ENCODE results near the gene SKIDA1.
A peak's percentile ranks its signal among the peaks of the same experiment; 100 is the strongest.

SKIDA1 gene

GRCh38 chr10:21514818-21515351 is 10.6 kb downstream of the SKIDA1 start:
- no peak overlapping the region for H3K4me3 ChIP-seq (ENCODE audit: low read length)
- H3K27me3 ChIP-seq (replicated peaks; ENCODE audit: control insufficient read depth, insufficient read depth, low read length): no peaks in the 10 kb centered on the region
- no peaks in the 10 kb centered on the region for H3K36me3 ChIP-seq (ENCODE audit: control insufficient read depth, insufficient read depth, low read length, severe bottlenecking)
- DNase-seq (ENCODE audit: low read depth): no peak
- peaks cover 25% of the 10 kb centered on the region for H3K4me1 ChIP-seq (ENCODE audit: control insufficient read depth, insufficient read depth, low read length)
- no peak overlapping the region for H3K9ac ChIP-seq (ENCODE audit: low read length)
- H3K9me3 ChIP-seq (ENCODE audit: control insufficient read depth, low read length): no peaks in the 10 kb centered on the region

- DNase-seq (ENCODE audit: low read depth): no peak
- Histone ChIP-seq H3K9me3 (ENCODE audit: control insufficient read depth, low read length) (no peaks in the 10 kb centered on the region), H3K4me3 (ENCODE audit: low read length) (no peak overlapping the region), H3K9ac (ENCODE audit: low read length) (no peak overlapping the region), H3K4me1 (ENCODE audit: control insufficient read depth, insufficient read depth, low read length) (peaks cover 18% of the 10 kb centered on the region), H3K27me3 (replicated peaks; ENCODE audit: control insufficient read depth, insufficient read depth, low read length) (no peaks in the 10 kb centered on the region), H3K36me3 (ENCODE audit: control insufficient read depth, insufficient read depth, low read length, severe bottlenecking) (no peaks in the 10 kb centered on the region)
Observed at GRCh38 chr10:21514129-21514817, 11.2 kb downstream of the SKIDA1 start.

- no peak overlapping the region for H3K9ac ChIP-seq (ENCODE audit: low read length)
- H3K27me3 ChIP-seq (replicated peaks; ENCODE audit: control insufficient read depth, insufficient read depth, low read length): no peaks in the 10 kb centered on the region
- no peak overlapping the region for H3K4me3 ChIP-seq (ENCODE audit: low read length)
- DNase-seq (ENCODE audit: low read depth): no peak
- H3K36me3 ChIP-seq (ENCODE audit: control insufficient read depth, insufficient read depth, low read length, severe bottlenecking): no peaks in the 10 kb centered on the region
- no peaks in the 10 kb centered on the region for H3K9me3 ChIP-seq (ENCODE audit: control insufficient read depth, low read length)
- H3K4me1 ChIP-seq (ENCODE audit: control insufficient read depth, insufficient read depth, low read length): peaks cover 12% of the 10 kb centered on the region
Observed at GRCh38 chr10:21513405-21513788, 12.1 kb downstream of the SKIDA1 start.

GRCh38 chr10:21512573-21513404 is 12.7 kb downstream of the SKIDA1 start:
- Histone ChIP-seq H3K4me1 (ENCODE audit: control insufficient read depth, insufficient read depth, low read length) (peaks cover 8% of the 10 kb centered on the region), H3K27me3 (replicated peaks; ENCODE audit: control insufficient read depth, insufficient read depth, low read length) (no peaks in the 10 kb centered on the region), H3K36me3 (ENCODE audit: control insufficient read depth, insufficient read depth, low read length, severe bottlenecking) (no peaks in the 10 kb centered on the region), H3K9ac (ENCODE audit: low read length) (no peak overlapping the region), H3K4me3 (ENCODE audit: low read length) (no peak overlapping the region), H3K9me3 (ENCODE audit: control insufficient read depth, low read length) (no peaks in the 10 kb centered on the region)
- no peak for DNase-seq (ENCODE audit: low read depth)

- Histone ChIP-seq H3K9me3 (ENCODE audit: control insufficient read depth, low read length) (no peaks in the 10 kb centered on the region), H3K4me3 (ENCODE audit: low read length) (no peak overlapping the region), H3K4me1 (ENCODE audit: control insufficient read depth, insufficient read depth, low read length) (peaks cover 4% of the 10 kb centered on the region), H3K9ac (ENCODE audit: low read length) (no peak overlapping the region), H3K36me3 (ENCODE audit: control insufficient read depth, insufficient read depth, low read length, severe bottlenecking) (no peaks in the 10 kb centered on the region), H3K27me3 (replicated peaks; ENCODE audit: control insufficient read depth, insufficient read depth, low read length) (no peaks in the 10 kb centered on the region)
- DNase-seq (ENCODE audit: low read depth): no peak
Observed at GRCh38 chr10:21511946-21512572, 13.4 kb downstream of the SKIDA1 start.

- Histone ChIP-seq H3K9me3 (ENCODE audit: control insufficient read depth, low read length) (no peaks in the 10 kb centered on the region), H3K36me3 (ENCODE audit: control insufficient read depth, insufficient read depth, low read length, severe bottlenecking) (no peaks in the 10 kb centered on the region), H3K4me1 (ENCODE audit: control insufficient read depth, insufficient read depth, low read length) (peaks cover 4% of the 10 kb centered on the region), H3K4me3 (ENCODE audit: low read length) (no peak overlapping the region), H3K27me3 (replicated peaks; ENCODE audit: control insufficient read depth, insufficient read depth, low read length) (no peaks in the 10 kb centered on the region), H3K9ac (ENCODE audit: low read length) (peak overlapping the region; percentile 67)
- DNase-seq (ENCODE audit: low read depth): no peak
Observed at GRCh38 chr10:21511095-21511570, 14.3 kb downstream of the SKIDA1 start.

GRCh38 chr10:21510241-21511094 is 15.0 kb downstream of the SKIDA1 start:
- Histone ChIP-seq H3K4me1 (ENCODE audit: control insufficient read depth, insufficient read depth, low read length) (no peaks in the 10 kb centered on the region), H3K27me3 (replicated peaks; ENCODE audit: control insufficient read depth, insufficient read depth, low read length) (no peaks in the 10 kb centered on the region), H3K36me3 (ENCODE audit: control insufficient read depth, insufficient read depth, low read length, severe bottlenecking) (no peaks in the 10 kb centered on the region), H3K4me3 (ENCODE audit: low read length) (peak overlapping the region; percentile 73), H3K9ac (ENCODE audit: low read length) (peak overlapping the region; percentile 67), H3K9me3 (ENCODE audit: control insufficient read depth, low read length) (no peaks in the 10 kb centered on the region)
- peak; percentile 36 for DNase-seq (ENCODE audit: low read depth)

GRCh38 chr10:21509341-21510240 is 15.9 kb downstream of the SKIDA1 start:
- no peak for DNase-seq (ENCODE audit: low read depth)
- Histone ChIP-seq H3K4me3 (ENCODE audit: low read length) (peak overlapping the region; percentile 73), H3K36me3 (ENCODE audit: control insufficient read depth, insufficient read depth, low read length, severe bottlenecking) (no peaks in the 10 kb centered on the region), H3K9ac (ENCODE audit: low read length) (peak overlapping the region; percentile 57), H3K9me3 (ENCODE audit: control insufficient read depth, low read length) (no peaks in the 10 kb centered on the region), H3K27me3 (replicated peaks; ENCODE audit: control insufficient read depth, insufficient read depth, low read length) (no peaks in the 10 kb centered on the region), H3K4me1 (ENCODE audit: control insufficient read depth, insufficient read depth, low read length) (no peaks in the 10 kb centered on the region)

- Histone ChIP-seq H3K9me3 (ENCODE audit: control insufficient read depth, low read length) (no peaks in the 10 kb centered on the region), H3K27me3 (replicated peaks; ENCODE audit: control insufficient read depth, insufficient read depth, low read length) (no peaks in the 10 kb centered on the region), H3K4me1 (ENCODE audit: control insufficient read depth, insufficient read depth, low read length) (no peaks in the 10 kb centered on the region), H3K9ac (ENCODE audit: low read length) (no peak overlapping the region), H3K36me3 (ENCODE audit: control insufficient read depth, insufficient read depth, low read length, severe bottlenecking) (no peaks in the 10 kb centered on the region), H3K4me3 (ENCODE audit: low read length) (no peak overlapping the region)
- no peak for DNase-seq (ENCODE audit: low read depth)
Observed at GRCh38 chr10:21508706-21509331, 16.7 kb downstream of the SKIDA1 start.
